Right ventricle myocardium inferior (tissue), 1 donor: ENCODE data around the gene TMEFF2. TPM values are rescaled to one million over a fixed set of nuclear protein-coding genes. Genes with fewer than 3 reads are reported as not detected.

Experiments
- ATAC-seq: fragments of 200-7000 bp; cut with Tn5 transposase; one replicate; pipeline ENCODE4 v1.9.1; 2020; ENCODE audit warnings: mild to moderate bottlenecking, moderate library complexity
- DNase-seq: peaks from one replicate; pipeline ENCODE4 v3.0.0; 2021; ENCODE audit errors: missing footprints
- intact Hi-C: fragments of 100-400 bp; cut with DNase I; formaldehyde crosslinking; loops from one replicate; pipeline ENCODE4 v1.11.0; 2022
- total RNA-seq: library from RNA; stranded (reverse); fragmentation: NEBNext Ultra II Directional; extraction: Animal tissue kit (Norgen Biotek cat#: 25700); gene quantifications from one replicate; pipeline ENCODE4 v1.2.1, GENCODE V29; 2021
- donor health status: DM: no; HTN: yes; CAD: no; lungs with severe emphysema.

The TMEFF2 gene
- total RNA-seq, 1 donor from 2014 or later, result 0.11 TPM

- intact Hi-C loops, result no loop called here
These were observed 156.6 kb downstream of the TMEFF2 start for GRCh38 chr2:192038110-192038509.

GRCh38 chr2:192035731-192036442, 158.8 kb downstream of the TMEFF2 start:
- intact Hi-C loops, result no loop called here
- ATAC-seq (no peak), DNase-seq (no peak)

More at GRCh38 chr2:192038110-192038509, 156.6 kb downstream of the TMEFF2 start:
- no peak for DNase-seq
- ATAC-seq, result no peak

- intact Hi-C loops, result no loop called here
- ATAC-seq (no peak), DNase-seq (no peak)
These were observed 163.9 kb downstream of the TMEFF2 start for GRCh38 chr2:192030856-192031255.

GRCh38 chr2:192030289-192030688, 164.4 kb downstream of the TMEFF2 start:
- intact Hi-C loops, result no loop called here

GRCh38 chr2:192029089-192029488, 165.6 kb downstream of the TMEFF2 start:
- DNase-seq, result no peak
- ATAC-seq, result no peak
- intact Hi-C loops, result loop anchor here (5.0 kb wide), 2 partner anchors 162 to 182 kb away; partner anchors contain the start of gene CAVIN2

More at GRCh38 chr2:192030289-192030688, 164.4 kb downstream of the TMEFF2 start:
- ATAC-seq (no peak), DNase-seq (no peak)

- ATAC-seq (no peak), DNase-seq (no peak)
- intact Hi-C loops, result loop anchor here (5.0 kb wide), 2 partner anchors 159 to 179 kb away; partner anchors contain the start of gene CAVIN2
These were observed 168.0 kb downstream of the TMEFF2 start for GRCh38 chr2:192026825-192027120.

- DNase-seq, result no peak
- intact Hi-C loops, result loop anchor here (5.0 kb wide), 2 partner anchors 159 to 179 kb away; partner anchors contain the start of gene CAVIN2
- no peak for ATAC-seq
These were observed 168.5 kb downstream of the TMEFF2 start for GRCh38 chr2:192026059-192026824.

- DNase-seq (no peak), ATAC-seq (no peak)
- intact Hi-C loops, result loop anchor here (5.0 kb wide), 2 partner anchors 158 to 178 kb away; partner anchors contain the start of gene CAVIN2
These were observed 169.1 kb downstream of the TMEFF2 start for GRCh38 chr2:192025637-192026036.

- ATAC-seq (no peak), DNase-seq (no peak)
- intact Hi-C loops, result no loop called here
These were observed 171.7 kb downstream of the TMEFF2 start for GRCh38 chr2:192023006-192023405.

GRCh38 chr2:192017844-192018243, 176.9 kb downstream of the TMEFF2 start:
- intact Hi-C loops, result no loop called here
- ATAC-seq (no peak), DNase-seq (no peak)

GRCh38 chr2:192016265-192016664, 178.5 kb downstream of the TMEFF2 start:
- intact Hi-C loops, result no loop called here
- DNase-seq, result no peak
- ATAC-seq, result no peak

- intact Hi-C loops, result no loop called here
- ATAC-seq (no peak), DNase-seq (no peak)
These were observed 181.5 kb downstream of the TMEFF2 start for GRCh38 chr2:192013211-192013610.

- ATAC-seq (no peak), DNase-seq (no peak)
- intact Hi-C loops, result no loop called here
These were observed 183.5 kb downstream of the TMEFF2 start for GRCh38 chr2:192011196-192011595.

- ATAC-seq, result no peak
- no peak for DNase-seq
- intact Hi-C loops, result no loop called here
These were observed 184.7 kb downstream of the TMEFF2 start for GRCh38 chr2:192010073-192010472.

- intact Hi-C loops, result no loop called here
- ATAC-seq, result peak; percentile 44
- no peak for DNase-seq
These were observed 187.0 kb downstream of the TMEFF2 start for GRCh38 chr2:192007581-192008228.

- ATAC-seq (no peak), DNase-seq (no peak)
- intact Hi-C loops, result no loop called here
These were observed 189.5 kb downstream of the TMEFF2 start for GRCh38 chr2:192005211-192005610.

- ATAC-seq, result no peak
- intact Hi-C loops, result no loop called here
- DNase-seq, result no peak
These were observed 190.4 kb downstream of the TMEFF2 start for GRCh38 chr2:192004188-192004963.

- ATAC-seq (no peak), DNase-seq (no peak)
- intact Hi-C loops, result no loop called here
These were observed 192.3 kb downstream of the TMEFF2 start for GRCh38 chr2:192002418-192002817.
